Keratinocyte (primary cell): ENCODE results near the gene CD72. TPM values are rescaled to one million over a fixed set of nuclear protein-coding genes. Genes with fewer than 3 reads are reported as not detected.
"Not testable (repeated sequence)": the region's sequence is repeated elsewhere in the genome, so short reads cannot be mapped to it uniquely, and the experiment has no call there.

Source experiments
- DNase-seq: peaks from one replicate; pipeline ENCODE4 v3.0.0-alpha.2; 2011; ENCODE audit warnings: low read depth, missing footprints, low spot score
- FAIRE-seq: peaks from 2 replicates; lab custom pipeline; 2011; peaks lifted over from hg19 to GRCh38; lab: Jason Lieb, UNC
- H2AFZ ChIP-seq: 2 replicates; pipeline ENCODE4 v1.6.0; 2012; ENCODE audit warnings: low read length, control low read depth, inconsistent platforms; ENCODE audit not compliant: control insufficient read depth
- H3K27ac ChIP-seq: 2 replicates; pipeline ENCODE4 v1.5.1; 2011; ENCODE audit warnings: low read length; ENCODE audit not compliant: control insufficient read depth, insufficient read depth
- H3K27me3 ChIP-seq: 3 replicates; pipeline ENCODE4 v1.6.0; 2011; ENCODE audit warnings: low read length; ENCODE audit not compliant: control insufficient read depth, insufficient read depth; ENCODE audit errors: extremely low read depth
- H3K36me3 ChIP-seq, 2 experiments: 2 replicates in 1 of 2; 3 replicates in 1 of 2; pipeline ENCODE4 v1.5.1; 2011; ENCODE audit warnings: low read length in 2 of 2, mild to moderate bottlenecking in 1 of 2; ENCODE audit not compliant: control insufficient read depth in 2 of 2, insufficient read depth in 2 of 2; ENCODE audit errors: extremely low read depth in 1 of 2
- H3K4me1 ChIP-seq: 3 replicates; pipeline ENCODE4 v1.5.1; 2011; ENCODE audit warnings: low read length; ENCODE audit not compliant: control insufficient read depth, insufficient read depth; ENCODE audit errors: extremely low read depth
- H3K4me2 ChIP-seq: 3 replicates; pipeline ENCODE4 v1.6.0; 2011; ENCODE audit warnings: low read depth, low read length; ENCODE audit not compliant: control insufficient read depth, insufficient read depth; ENCODE audit errors: extremely low read depth
- H3K4me3 ChIP-seq, 3 experiments: fragments of 200-600 bp in 1 of 3; sonication (generic) in 1 of 3; 2 replicates in 2 of 3; 3 replicates in 1 of 3; pipeline ENCODE4 v1.5.1; 2011 to 2016; ENCODE audit warnings: low read length in 3 of 3, mild to moderate bottlenecking in 3 of 3, control low read depth in 2 of 3, inconsistent platforms in 1 of 3, low read depth in 1 of 3, mixed read lengths in 1 of 3, mixed run types in 1 of 3, moderate library complexity in 1 of 3; ENCODE audit not compliant: control insufficient read depth in 2 of 3, insufficient read depth in 2 of 3; ENCODE audit errors: extremely low read depth in 1 of 3
- H3K79me2 ChIP-seq: 2 replicates; pipeline ENCODE4 v1.6.0; 2012; ENCODE audit warnings: low read length; ENCODE audit not compliant: control insufficient read depth, insufficient read depth
- H3K9ac ChIP-seq: 3 replicates; pipeline ENCODE4 v1.6.0; 2011; ENCODE audit warnings: low read length; ENCODE audit not compliant: control insufficient read depth, insufficient read depth; ENCODE audit errors: extremely low read depth
- H3K9me1 ChIP-seq: 3 replicates; pipeline ENCODE4 v1.6.0; 2011; ENCODE audit warnings: low read length; ENCODE audit not compliant: control insufficient read depth, insufficient read depth; ENCODE audit errors: extremely low read depth
- H3K9me3 ChIP-seq: 2 replicates; pipeline ENCODE4 v1.5.1; 2012; ENCODE audit warnings: low read depth, low read length; ENCODE audit not compliant: control insufficient read depth
- H4K20me1 ChIP-seq: 3 replicates; pipeline ENCODE4 v1.6.0; 2011; ENCODE audit warnings: low read length; ENCODE audit not compliant: control insufficient read depth, insufficient read depth; ENCODE audit errors: extremely low read depth
- EZH2 ChIP-seq: IDR thresholded peaks from one replicate; pipeline ENCODE4 v1.6.1; 2012; ENCODE audit warnings: inconsistent platforms, mild to moderate bottlenecking, low read length, moderate library complexity
- dilution Hi-C: fragments of 300-500 bp; cut with MboI; formaldehyde crosslinking; loops from one replicate; pipeline ENCODE4 v1.7.0; 2020; ENCODE audit warnings: low sequenced_read_pairs; ENCODE audit not compliant: extremely low pct_ligation_motif_present
- polyA plus RNA-seq, 5 experiments: library from polyadenylated mRNA; depleted of rRNA in 3 of 5; stranded (reverse) in 3 of 5; stranded (forward) in 1 of 5; unstranded in 1 of 5; fragments of >200 nt; gene quantifications; 1 replicate in 1 of 5; 2 replicates in 3 of 5; 3 replicates in 1 of 5; pipeline versions ENCODE4 v1.2.1 to v1.2.3, GENCODE V29; 2011 to 2012; ENCODE audit warnings: missing spikeins in 2 of 5, low read depth in 1 of 5, low replicate concordance in 1 of 5
- TF ChIP-seq, protein P1 (sequence below), 3 experiments: IDR thresholded peaks in 1 of 3; conservative IDR thresholded peaks in 1 of 3; optimal IDR thresholded peaks in 1 of 3; 2 replicates in 2 of 3; 3 replicates in 1 of 3; pipeline versions ENCODE3 to v1.5.1; 2011; ENCODE audit warnings: low read length in 3 of 3, mild to moderate bottlenecking in 3 of 3, moderate library complexity in 2 of 3, control low read depth in 1 of 3, inconsistent platforms in 1 of 3; ENCODE audit not compliant: insufficient read depth in 2 of 3; ENCODE audit errors: extremely low read depth in 1 of 3

The CD72 gene
- polyA plus RNA-seq, 1 donor (not counting 4 experiments of a cell fraction or from before 2014, with no cell fraction given) = 0.66 TPM

- dilution Hi-C loops, DNase-seq, H4K20me1 ChIP-seq, FAIRE-seq, H3K9ac ChIP-seq, H3K4me3 ChIP-seq, H3K79me2 ChIP-seq, H3K9me3 ChIP-seq, H3K27ac ChIP-seq, H3K9me1 ChIP-seq, H3K4me1 ChIP-seq, H3K27me3 ChIP-seq, H3K4me2 ChIP-seq, H3K36me3 ChIP-seq, H2AFZ ChIP-seq: not testable (repeated sequence)
Measured at GRCh38 chr9:35583521-35583920, 34.7 kb downstream of the CD72 start.

GRCh38 chr9:35579659-35580227 lies 38.5 kb downstream of the CD72 start:
- H3K27ac ChIP-seq, H3K79me2 ChIP-seq, H3K4me2 ChIP-seq, H3K27me3 ChIP-seq, dilution Hi-C loops, H3K9me3 ChIP-seq, DNase-seq, H3K36me3 ChIP-seq, H3K4me3 ChIP-seq, H3K9me1 ChIP-seq, H2AFZ ChIP-seq, H4K20me1 ChIP-seq, FAIRE-seq, H3K4me1 ChIP-seq, H3K9ac ChIP-seq: not testable (repeated sequence)

DNA sequence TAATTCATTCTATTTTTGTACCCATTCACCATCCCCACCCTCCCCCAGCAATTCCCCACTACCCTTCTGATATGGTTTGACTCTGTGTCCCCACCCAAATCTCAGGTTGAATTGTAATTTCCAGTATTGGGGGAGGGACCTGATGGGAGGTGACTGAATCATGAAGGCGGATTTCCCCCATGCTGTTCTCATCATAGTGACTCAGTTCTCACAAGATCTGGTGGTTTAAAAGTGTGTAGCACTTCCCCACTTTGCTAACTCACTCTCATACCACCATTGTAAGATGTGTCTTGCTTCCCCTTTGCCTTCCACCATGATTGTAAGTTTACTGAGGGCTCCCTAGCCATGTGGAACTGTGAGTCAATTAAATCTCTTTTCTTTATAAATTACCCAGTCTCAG lies 39.1 kb downstream of the CD72 start:
- Histone ChIP-seq H3K4me2 (no peak overlapping the region), H3K9me3 (peaks cover 2% of the 10 kb centered on the region), H3K27me3 (no peaks in the 10 kb centered on the region), H3K36me3 (no peaks in the 10 kb centered on the region), H3K79me2 (no peaks in the 10 kb centered on the region), H2AFZ (no peak overlapping the region), H3K9ac (no peak overlapping the region), H3K4me1 (no peaks in the 10 kb centered on the region), H3K9me1 (no peaks in the 10 kb centered on the region), H3K4me3 (no peak overlapping the region), H3K27ac (no peak overlapping the region), H4K20me1 (no peaks in the 10 kb centered on the region)
- TF ChIP-seq, protein P1, sequence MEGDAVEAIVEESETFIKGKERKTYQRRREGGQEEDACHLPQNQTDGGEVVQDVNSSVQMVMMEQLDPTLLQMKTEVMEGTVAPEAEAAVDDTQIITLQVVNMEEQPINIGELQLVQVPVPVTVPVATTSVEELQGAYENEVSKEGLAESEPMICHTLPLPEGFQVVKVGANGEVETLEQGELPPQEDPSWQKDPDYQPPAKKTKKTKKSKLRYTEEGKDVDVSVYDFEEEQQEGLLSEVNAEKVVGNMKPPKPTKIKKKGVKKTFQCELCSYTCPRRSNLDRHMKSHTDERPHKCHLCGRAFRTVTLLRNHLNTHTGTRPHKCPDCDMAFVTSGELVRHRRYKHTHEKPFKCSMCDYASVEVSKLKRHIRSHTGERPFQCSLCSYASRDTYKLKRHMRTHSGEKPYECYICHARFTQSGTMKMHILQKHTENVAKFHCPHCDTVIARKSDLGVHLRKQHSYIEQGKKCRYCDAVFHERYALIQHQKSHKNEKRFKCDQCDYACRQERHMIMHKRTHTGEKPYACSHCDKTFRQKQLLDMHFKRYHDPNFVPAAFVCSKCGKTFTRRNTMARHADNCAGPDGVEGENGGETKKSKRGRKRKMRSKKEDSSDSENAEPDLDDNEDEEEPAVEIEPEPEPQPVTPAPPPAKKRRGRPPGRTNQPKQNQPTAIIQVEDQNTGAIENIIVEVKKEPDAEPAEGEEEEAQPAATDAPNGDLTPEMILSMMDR (optimal IDR thresholded peaks at IDR 0.05 in 1 of 3, IDR thresholded peaks at IDR 0.05 in 1 of 3, conservative IDR thresholded peaks at IDR 0.05 in 1 of 3; ENCODE audit: extremely low read depth in 1 of 3, insufficient read depth in 2 of 3, low read length in 3 of 3) = no peak
- no peak for TF ChIP-seq EZH2
- FAIRE-seq = no peak
- DNase-seq = no peak
- dilution Hi-C loops = no loop called here
